ENCODE results near the gene TRABD2B. TPM values are rescaled to one million over a fixed set of nuclear protein-coding genes. Genes with fewer than 3 reads are reported as not detected.

Gene TRABD2B
- total RNA-seq, 2 experiments from 2014 or later: not detected

DNA sequence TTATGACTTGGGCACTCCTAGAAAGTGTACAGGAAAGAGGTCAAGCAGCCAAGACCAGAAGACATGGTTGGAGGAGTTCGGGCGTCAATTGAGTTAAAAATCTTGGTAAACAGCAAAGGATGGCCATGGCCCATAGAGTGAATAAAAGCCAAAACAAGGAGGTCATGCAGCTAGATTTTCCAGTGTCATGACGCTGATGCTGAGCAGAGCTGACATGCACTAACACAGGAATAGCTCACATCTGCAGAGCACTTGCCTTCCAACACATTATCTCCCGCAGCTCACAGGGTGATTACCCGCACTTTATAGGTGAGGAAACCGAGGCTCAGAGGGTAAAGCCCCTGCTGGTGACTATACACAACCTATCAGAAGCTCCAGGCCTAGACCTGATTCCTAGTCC, 49.7 kb downstream of the TRABD2B start:
- Mint-ChIP-seq H3K4me1 (no peaks in the 10 kb centered on the region), H3K27me3 (peaks cover 3% of the 10 kb centered on the region), H3K9me3 (no peaks in the 10 kb centered on the region), H3K36me3 (no peaks in the 10 kb centered on the region), H3K4me3 (no peak overlapping the region), H3K27ac (no peak overlapping the region)
- no peak for DNase-seq

DNA sequence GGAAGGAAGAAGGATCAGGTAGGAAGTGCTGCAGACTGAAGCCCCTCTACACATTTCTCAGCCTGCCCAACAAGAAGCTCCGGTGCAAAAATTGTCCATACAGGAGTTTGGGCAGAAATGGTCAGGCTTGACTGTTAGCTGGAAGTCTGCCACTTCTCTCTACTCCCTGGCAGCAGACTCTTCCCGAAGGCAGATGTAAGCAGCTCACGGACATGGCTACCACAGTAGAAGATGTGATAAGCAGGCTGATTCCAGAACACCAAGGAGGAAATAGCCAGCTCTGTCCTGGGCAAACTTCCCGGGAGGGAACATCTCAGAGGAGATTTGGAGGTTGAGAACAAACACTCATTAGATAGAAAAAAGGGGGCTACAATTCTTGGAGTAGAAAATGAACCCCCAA, 52.6 kb downstream of the TRABD2B start:
- no peaks in the 10 kb centered on the region for H3K36me3 Mint-ChIP-seq
- no peaks in the 10 kb centered on the region for H3K4me1 Mint-ChIP-seq
- H3K9me3 Mint-ChIP-seq: no peaks in the 10 kb centered on the region
- no peak overlapping the region for H3K27ac Mint-ChIP-seq
- DNase-seq: no peak
- no peak overlapping the region for H3K4me3 Mint-ChIP-seq
- H3K27me3 Mint-ChIP-seq: peaks cover 5% of the 10 kb centered on the region

DNA sequence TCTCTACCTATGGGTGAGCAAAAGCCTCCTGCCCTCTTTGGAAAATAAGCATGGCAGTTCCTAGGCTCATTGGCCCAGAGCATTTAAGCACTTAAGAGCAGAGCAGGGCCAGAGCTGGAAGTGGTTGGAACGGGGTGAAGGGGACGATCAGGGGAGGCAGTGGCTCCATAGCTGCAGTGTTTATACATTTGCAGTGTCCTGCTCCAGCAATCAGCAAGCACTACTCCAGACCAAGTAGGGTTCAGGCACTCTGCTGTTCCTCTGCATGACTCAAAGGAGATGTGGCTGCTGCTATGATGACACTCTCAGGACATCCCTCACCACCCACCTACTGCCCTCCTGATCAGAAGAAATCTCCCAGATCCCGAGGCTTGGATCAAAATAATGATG, 55.0 kb downstream of the TRABD2B start:
- Mint-ChIP-seq H3K27me3 (peaks cover 8% of the 10 kb centered on the region), H3K4me3 (no peak overlapping the region), H3K4me1 (no peaks in the 10 kb centered on the region), H3K27ac (no peak overlapping the region), H3K36me3 (no peaks in the 10 kb centered on the region), H3K9me3 (no peaks in the 10 kb centered on the region)
- DNase-seq: no peak

DNA sequence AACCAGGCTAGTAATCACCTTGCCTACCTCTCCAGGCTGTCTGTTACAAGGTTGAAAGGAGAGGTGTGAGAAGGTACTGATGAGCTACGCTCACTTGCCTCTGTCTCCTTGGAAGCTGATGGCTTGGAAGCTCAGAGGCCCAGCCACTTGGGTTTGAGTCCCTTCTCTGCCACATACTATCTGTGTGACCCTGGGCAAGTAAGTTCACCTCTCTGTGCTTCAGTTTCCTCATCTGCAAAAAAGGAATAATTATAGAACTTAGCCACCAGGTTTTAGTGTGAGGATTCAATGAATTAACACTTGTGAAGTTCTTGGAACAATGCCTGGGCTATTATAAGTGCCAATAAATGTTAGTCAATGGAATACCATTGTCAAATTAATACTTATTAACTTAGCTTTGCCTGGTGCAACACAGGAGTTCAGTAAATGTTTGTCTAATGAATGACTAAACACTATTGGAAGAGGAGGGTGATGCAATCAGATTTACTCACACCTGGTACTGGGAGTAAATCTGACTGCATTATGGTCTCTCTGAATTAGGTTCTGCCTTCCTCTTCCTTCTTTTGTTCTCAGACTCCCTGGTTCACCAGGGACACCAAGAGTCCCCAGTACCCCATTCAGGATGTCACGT, 55.5 kb downstream of the TRABD2B start:
- Mint-ChIP-seq H3K4me3 (no peak overlapping the region), H3K27me3 (peaks cover 8% of the 10 kb centered on the region), H3K36me3 (no peaks in the 10 kb centered on the region), H3K9me3 (no peaks in the 10 kb centered on the region), H3K27ac (no peak overlapping the region), H3K4me1 (no peaks in the 10 kb centered on the region)
- DNase-seq: no peak

DNA sequence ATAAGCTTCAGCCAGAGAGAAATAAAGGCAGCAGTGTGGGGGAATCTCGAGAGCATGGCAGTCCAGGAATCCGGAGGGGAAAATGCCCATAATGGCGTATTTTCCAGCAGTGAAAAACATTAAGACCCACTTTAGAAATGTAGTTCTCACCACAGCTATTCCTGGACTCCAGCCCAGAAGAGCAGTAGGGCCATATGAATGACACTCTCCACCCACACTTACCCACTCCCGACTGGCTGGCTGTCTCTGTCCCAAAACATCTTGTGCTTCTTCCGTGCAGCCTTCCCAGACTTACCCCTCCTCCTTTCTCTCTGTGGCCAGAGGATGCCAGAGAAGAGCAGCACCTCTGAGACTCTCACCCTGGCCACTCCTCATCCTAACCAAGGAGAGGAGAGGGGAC, 56.4 kb downstream of the TRABD2B start:
- DNase-seq: no peak
- H3K4me1 Mint-ChIP-seq: no peaks in the 10 kb centered on the region
- no peak overlapping the region for H3K4me3 Mint-ChIP-seq
- H3K27me3 Mint-ChIP-seq: peaks cover 8% of the 10 kb centered on the region
- H3K9me3 Mint-ChIP-seq: no peaks in the 10 kb centered on the region
- H3K36me3 Mint-ChIP-seq: no peaks in the 10 kb centered on the region
- no peak overlapping the region for H3K27ac Mint-ChIP-seq

DNA sequence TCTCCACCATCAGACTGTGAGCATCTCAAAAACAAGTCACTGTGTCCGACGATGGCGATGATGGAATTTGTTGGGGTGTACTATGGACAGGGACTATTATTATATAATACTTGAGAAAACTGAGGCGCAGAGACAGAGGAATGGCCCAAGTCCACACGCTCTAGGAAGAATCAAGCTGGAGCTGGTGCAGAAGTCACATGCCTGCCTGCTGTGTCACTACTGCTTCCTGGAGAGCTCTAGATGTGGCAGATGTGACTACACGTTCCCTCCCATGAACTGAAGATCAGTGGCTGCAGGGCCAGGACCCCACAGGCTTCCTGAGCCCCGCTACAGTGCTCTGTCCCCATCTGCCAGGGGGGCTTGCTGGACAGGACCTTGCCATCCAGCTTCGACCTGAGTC, 56.9 kb downstream of the TRABD2B start:
- no peak overlapping the region for H3K27ac Mint-ChIP-seq
- H3K4me1 Mint-ChIP-seq: no peaks in the 10 kb centered on the region
- no peaks in the 10 kb centered on the region for H3K36me3 Mint-ChIP-seq
- H3K27me3 Mint-ChIP-seq: peaks cover 8% of the 10 kb centered on the region
- no peak overlapping the region for H3K4me3 Mint-ChIP-seq
- no peaks in the 10 kb centered on the region for H3K9me3 Mint-ChIP-seq
- DNase-seq: no peak

DNA sequence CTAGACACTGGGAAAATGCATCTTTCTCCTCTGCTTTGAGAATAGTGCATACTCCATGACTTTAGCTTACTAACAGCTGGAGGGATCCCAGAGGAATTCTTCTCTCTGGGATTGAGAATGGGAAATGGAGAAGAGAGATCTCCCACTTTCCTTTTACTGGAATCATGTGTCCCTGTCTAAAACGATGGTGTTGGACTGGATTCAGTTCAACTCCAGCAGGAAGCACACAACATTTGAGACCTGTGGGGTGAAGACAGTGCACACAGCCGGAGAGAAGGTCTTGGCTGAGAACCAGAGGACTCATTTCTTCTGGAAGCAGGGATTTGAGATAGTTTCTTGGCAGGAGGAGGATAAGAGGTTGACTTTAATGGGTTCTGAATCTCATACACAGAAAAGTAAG, 58.7 kb downstream of the TRABD2B start:
- H3K36me3 Mint-ChIP-seq: no peaks in the 10 kb centered on the region
- H3K27me3 Mint-ChIP-seq: peaks cover 8% of the 10 kb centered on the region
- H3K4me1 Mint-ChIP-seq: no peaks in the 10 kb centered on the region
- no peaks in the 10 kb centered on the region for H3K9me3 Mint-ChIP-seq
- no peak for DNase-seq
- no peak overlapping the region for H3K27ac Mint-ChIP-seq
- H3K4me3 Mint-ChIP-seq: no peak overlapping the region

DNA sequence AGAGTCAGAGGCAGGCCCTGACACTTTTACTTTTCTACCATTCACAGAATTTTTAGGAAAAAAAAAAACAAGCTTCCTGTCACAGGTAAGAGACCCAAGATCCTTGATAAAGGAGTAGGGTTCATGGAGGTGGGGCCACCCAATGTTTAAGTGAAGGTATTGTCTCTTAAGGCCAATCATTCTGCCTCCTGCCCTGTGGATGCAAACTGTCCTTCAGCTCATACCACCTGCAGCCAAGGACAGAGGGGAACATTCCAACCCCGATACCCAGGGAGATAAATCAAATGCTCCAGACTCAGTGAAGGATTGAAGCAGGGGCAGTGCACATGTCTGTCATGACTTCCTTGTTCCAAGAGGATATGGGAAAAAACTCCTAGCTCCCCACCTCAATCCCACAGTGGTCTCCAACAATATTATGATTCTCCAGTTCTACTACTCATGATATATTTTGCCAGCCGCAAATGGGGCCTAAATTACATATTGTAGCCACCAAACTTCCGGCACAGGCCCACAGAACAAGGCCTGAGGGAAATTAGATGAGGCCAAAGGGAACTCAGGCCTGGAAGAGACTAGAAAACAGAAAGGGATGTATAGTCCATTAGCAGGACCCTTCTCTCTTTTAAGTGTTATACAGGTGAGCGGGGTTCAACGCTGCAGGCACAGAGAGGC, 59.5 kb downstream of the TRABD2B start:
- H3K9me3 Mint-ChIP-seq: no peaks in the 10 kb centered on the region
- peaks cover 8% of the 10 kb centered on the region for H3K27me3 Mint-ChIP-seq
- DNase-seq: no peak
- H3K4me1 Mint-ChIP-seq: no peaks in the 10 kb centered on the region
- H3K36me3 Mint-ChIP-seq: no peaks in the 10 kb centered on the region
- H3K27ac Mint-ChIP-seq: no peak overlapping the region
- no peak overlapping the region for H3K4me3 Mint-ChIP-seq

DNA sequence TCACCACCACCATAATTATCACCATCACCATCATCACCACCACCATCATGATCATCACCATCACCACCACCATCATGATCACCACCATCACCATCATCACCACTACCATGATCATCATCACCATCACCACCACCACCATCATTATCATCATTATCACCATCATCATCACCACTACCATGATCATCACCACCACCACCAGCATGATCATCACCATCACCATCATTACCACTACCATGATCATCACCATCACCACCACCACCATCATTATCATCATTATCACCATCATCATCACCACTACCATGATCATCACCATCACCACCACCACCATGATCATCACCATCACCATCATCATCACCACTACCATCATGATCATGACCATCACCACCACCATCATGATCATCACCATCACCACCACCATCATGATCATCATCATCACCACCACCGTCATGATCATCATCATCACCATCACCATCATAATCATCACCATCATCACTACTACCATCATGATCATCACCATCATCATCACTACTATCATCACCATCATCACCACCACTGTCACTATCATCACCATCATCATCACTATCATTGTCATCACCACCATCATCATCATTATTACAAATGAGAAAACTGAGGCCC, 60.2 kb downstream of the TRABD2B start:
- Mint-ChIP-seq H3K27me3 (peaks cover 8% of the 10 kb centered on the region), H3K36me3 (no peaks in the 10 kb centered on the region), H3K27ac (no peak overlapping the region), H3K4me1 (no peaks in the 10 kb centered on the region), H3K4me3 (no peak overlapping the region), H3K9me3 (no peaks in the 10 kb centered on the region)
- no peak for DNase-seq

DNA sequence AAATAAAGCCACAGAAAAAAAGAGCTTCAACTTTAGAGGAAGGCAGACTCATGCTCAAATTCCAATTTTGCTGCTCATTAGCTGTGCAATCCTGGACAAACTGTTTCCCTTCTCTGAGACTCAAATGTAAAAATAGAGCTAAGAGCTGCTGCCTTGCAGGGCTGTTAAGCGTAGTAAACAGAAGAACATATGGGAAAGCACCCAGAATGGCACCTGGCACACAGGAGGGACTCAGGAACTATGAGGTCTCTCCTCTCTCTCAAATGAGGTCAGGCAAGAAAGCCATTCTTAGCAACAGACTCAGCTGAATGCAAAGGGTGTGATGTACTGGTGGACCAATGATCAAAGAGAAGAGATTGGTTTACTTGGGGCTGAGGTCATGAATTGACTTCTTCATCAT, 61.3 kb downstream of the TRABD2B start:
- Mint-ChIP-seq H3K36me3 (no peaks in the 10 kb centered on the region), H3K27me3 (peaks cover 5% of the 10 kb centered on the region), H3K27ac (no peak overlapping the region), H3K9me3 (no peaks in the 10 kb centered on the region), H3K4me3 (no peak overlapping the region), H3K4me1 (no peaks in the 10 kb centered on the region)
- DNase-seq: no peak

DNA sequence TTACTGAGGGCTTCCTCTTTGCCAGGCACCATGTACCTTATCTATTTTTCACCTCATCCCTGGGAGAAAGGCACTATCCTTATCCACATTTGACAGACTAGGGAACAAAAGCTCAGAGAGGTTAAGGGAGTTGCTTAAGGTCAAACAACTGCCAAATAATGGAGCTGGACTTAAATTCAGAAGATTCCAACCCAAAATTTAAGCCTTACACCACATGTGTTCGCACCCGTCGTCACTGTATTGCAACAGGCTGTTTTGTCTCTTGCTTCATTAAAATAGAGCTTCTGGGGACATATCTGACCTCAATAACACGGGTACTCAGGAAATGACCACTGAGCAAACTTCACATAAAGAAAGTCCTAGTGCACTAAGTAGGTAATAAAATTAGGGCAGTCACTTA, 62.0 kb downstream of the TRABD2B start:
- peaks cover 4% of the 10 kb centered on the region for H3K27me3 Mint-ChIP-seq
- DNase-seq: no peak

DNA sequence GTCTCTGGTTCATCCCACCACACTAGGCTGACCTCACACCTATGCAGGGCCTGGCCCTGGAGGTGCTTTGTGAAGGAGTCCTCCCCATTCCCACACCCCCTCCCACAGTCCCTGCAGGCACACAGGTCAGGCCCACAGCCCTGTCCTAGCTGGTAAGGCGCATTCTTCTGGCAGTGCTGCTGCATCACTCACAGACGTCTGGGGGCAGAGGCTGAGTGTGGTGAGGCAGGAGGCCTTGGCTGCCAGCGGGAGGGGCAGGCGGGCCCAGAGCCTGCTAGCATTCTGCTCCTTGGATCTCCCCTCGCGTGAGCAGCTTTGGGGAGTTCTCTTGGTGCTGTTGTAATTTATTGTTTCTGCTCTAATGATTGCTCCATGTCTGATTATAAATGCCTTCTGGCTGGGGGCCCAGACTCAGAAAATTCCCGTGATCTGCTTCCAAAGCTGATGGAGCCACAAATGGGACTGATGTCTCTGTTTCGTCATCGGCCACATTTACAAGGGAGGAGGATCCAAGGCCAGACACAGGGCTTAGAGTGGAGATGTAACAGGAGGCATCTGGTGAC, 62.9 kb downstream of the TRABD2B start:
- no peaks in the 10 kb centered on the region for H3K9me3 Mint-ChIP-seq
- peaks cover 4% of the 10 kb centered on the region for H3K27me3 Mint-ChIP-seq
- DNase-seq: no peak
- no peak overlapping the region for H3K4me3 Mint-ChIP-seq
- H3K27ac Mint-ChIP-seq: no peak overlapping the region
- H3K36me3 Mint-ChIP-seq: no peaks in the 10 kb centered on the region
- no peaks in the 10 kb centered on the region for H3K4me1 Mint-ChIP-seq

More for the DNA sequence above, 62.0 kb downstream of the TRABD2B start:
- H3K9me3 Mint-ChIP-seq: no peaks in the 10 kb centered on the region
- no peak overlapping the region for H3K4me3 Mint-ChIP-seq
- no peaks in the 10 kb centered on the region for H3K36me3 Mint-ChIP-seq
- H3K4me1 Mint-ChIP-seq: no peaks in the 10 kb centered on the region
- no peak overlapping the region for H3K27ac Mint-ChIP-seq

DNA sequence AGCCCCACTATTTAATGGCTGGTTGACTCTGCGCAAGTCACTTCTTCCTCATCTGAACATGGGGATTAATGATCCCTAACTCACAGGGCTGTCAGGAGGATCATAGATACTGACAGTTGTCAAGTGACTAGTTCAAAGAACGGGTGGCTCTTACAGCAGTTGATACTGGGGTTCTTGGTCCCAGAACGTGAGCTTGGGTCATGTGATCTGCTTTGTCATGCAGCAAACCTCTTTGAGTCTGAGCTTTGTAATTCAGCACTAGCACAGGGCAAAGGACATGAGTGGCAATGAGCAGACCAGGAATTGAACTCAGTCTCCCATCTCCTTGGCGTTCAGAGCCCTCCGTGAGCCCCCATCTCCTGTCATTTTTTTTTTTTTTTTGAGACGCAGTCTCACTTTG, 64.4 kb downstream of the TRABD2B start:
- no peaks in the 10 kb centered on the region for H3K36me3 Mint-ChIP-seq
- H3K27me3 Mint-ChIP-seq: no peaks in the 10 kb centered on the region
- H3K4me1 Mint-ChIP-seq: no peaks in the 10 kb centered on the region
- H3K27ac Mint-ChIP-seq: no peak overlapping the region
- no peaks in the 10 kb centered on the region for H3K9me3 Mint-ChIP-seq
- DNase-seq: no peak
- H3K4me3 Mint-ChIP-seq: no peak overlapping the region

DNA sequence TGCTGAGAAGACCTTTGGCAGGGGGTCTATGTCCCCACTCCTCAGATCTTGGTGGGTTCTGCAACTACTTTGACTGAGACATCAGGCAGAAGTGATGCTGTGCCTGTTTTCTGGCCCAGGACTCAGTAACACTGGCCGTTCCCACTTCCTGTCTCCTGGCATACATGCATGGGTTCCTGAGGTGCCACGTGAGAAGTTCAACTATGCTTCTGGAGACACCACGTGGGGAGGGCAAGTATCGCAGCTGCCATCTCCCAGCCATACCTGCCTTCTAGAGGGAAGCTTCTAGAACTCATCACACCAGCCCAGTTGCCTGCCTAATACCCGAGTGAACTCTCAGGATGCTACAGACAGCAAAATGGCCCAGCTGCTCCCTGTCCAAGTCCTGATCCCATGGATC, 65.8 kb downstream of the TRABD2B start:
- Mint-ChIP-seq H3K27ac (no peak overlapping the region), H3K9me3 (no peaks in the 10 kb centered on the region), H3K4me1 (no peaks in the 10 kb centered on the region), H3K27me3 (peaks cover 1% of the 10 kb centered on the region), H3K36me3 (no peaks in the 10 kb centered on the region), H3K4me3 (no peak overlapping the region)
- no peak for DNase-seq

DNA sequence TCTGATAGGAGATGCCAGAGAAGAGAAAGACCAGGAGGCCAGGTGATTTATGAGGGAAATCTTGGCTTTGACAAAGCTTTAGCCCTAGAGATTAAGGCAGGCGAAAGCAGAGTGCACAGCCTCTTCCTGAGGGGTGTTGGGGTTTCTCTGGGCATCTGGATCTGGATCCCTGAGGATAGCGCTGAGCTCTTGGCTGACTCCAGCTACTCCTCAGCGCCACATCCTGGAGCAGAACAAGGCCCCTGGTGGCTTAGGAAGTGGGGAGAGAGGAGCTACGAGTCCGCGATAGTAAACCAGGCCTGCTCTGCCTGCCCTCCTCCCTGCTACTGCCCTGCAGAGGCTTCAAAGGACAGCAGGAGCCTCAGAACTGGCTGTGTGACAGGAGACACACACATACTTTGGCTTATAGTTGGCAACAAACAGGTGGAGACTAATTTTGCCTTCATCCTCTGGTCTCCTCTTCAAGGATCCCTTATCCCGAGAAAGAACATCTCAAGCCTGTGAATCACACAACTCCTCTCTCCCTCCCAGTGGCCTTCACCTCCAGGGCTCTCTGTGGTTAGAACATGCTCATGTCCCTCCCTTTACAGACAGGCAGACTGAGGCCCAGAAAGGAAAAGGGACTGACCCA, 66.9 kb downstream of the TRABD2B start:
- H3K27me3 Mint-ChIP-seq: peaks cover 7% of the 10 kb centered on the region
- H3K4me3 Mint-ChIP-seq: no peak overlapping the region
- H3K36me3 Mint-ChIP-seq: no peaks in the 10 kb centered on the region
- H3K4me1 Mint-ChIP-seq: no peaks in the 10 kb centered on the region
- H3K27ac Mint-ChIP-seq: no peak overlapping the region
- DNase-seq: no peak
- no peaks in the 10 kb centered on the region for H3K9me3 Mint-ChIP-seq

Data from activated naive CD8-positive, alpha-beta T cell treated with anti-CD3 and anti-CD28 coated beads for 36 hours (primary cell).